ENCODE measurements around the gene PEX6.
"Not testable (repeated sequence)": the region's sequence is repeated elsewhere in the genome, so short reads cannot be mapped to it uniquely, and the experiment has no call there.

PEX6 gene

DNA sequence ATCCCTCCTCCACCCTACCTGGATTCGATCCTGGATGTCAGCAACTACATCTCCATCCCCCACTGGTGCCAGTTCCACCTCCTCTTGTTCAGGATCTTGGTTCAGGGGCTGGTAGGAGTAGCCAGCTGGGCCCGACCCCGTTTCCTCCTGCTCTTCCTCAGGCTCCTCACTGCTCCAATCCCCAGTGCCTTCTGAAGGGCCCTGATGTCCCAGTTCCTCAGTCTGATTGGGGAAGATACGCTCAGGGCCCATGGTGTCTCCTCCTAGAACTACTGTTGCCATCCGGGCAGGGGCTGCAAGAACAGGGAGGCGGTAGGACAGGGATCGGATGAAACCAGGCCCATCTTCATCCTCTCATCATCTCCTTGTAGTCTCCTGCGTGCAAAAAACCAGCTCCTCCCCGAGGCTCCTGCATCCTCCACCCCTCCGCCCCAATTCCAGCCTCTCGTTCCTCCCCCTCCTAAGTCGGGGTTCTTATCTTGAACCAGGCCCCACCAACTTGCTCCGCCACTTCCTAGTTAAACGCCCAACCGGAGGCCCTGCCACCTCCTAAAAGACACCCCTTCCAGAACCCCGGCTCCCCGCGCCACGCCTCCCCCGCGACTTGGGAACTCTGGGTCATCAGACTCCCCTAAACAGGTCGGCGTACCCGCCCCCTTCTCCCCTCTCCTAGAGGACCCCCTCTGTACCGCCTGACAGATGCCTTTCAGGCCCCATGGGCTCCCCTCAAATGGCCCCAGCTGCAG lies 34.3 kb upstream of the PEX6 start:
- Mint-ChIP-seq H3K9me3 (no peaks in the 10 kb centered on the region), H3K4me1 (peaks cover 42% of the 10 kb centered on the region), H3K36me3 (peaks cover 13% of the 10 kb centered on the region), H3K27ac (peak overlapping the region; percentile 93), H3K27me3 (no peaks in the 10 kb centered on the region), H3K4me3 (peak overlapping the region; percentile 99)
- ATAC-seq (ENCODE audit: low read depth): peak; percentile 6
- DNase-seq (ENCODE audit: low spot score in 2 of 2): no peak

DNA sequence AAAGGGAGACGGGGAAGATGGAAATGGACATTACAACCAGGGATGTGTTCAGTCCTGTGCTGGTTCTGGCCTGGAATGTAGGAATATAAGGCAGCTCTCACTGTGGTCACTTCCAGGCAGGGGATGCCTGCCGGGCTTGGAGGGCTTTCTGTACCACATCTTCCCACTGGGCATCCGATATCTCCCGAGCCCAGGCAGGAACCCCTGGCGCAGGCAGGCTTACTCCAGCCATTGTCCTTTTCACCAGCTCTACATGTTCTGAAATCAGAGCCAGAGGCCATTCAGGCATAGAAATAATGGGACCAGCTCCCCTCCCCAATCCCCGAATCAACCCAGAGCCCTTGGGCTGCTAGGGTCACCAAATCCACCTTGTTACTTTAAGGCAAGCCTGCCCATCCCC lies 33.4 kb upstream of the PEX6 start:
- Mint-ChIP-seq H3K4me3 (peak overlapping the region; percentile 28), H3K9me3 (no peaks in the 10 kb centered on the region), H3K4me1 (peaks cover 42% of the 10 kb centered on the region), H3K27ac (peak overlapping the region; percentile 93), H3K36me3 (peaks cover 9% of the 10 kb centered on the region), H3K27me3 (no peaks in the 10 kb centered on the region)
- DNase-seq (ENCODE audit: low spot score in 2 of 2) (no peak), ATAC-seq (ENCODE audit: low read depth) (no peak)

DNA sequence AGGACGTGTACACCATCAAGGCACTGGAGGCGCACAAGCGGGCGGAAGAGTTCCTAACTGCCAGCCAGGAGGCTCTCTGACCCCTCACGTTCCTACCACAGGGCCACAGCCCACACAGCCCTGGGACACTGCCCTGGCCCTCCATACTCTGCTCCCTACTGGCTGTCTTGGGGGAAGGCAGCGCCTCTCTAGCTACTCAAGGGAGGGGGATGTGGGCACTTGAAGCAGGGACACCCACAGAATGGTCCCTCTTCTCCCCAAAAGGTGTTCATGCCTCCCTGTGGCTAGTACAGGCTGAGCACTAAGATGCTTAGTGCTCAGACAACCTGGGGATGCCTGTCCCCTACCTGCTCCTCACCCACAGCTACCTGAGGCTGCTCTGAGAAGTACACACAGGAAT lies 32.2 kb upstream of the PEX6 start:
- H3K4me1 Mint-ChIP-seq: peaks cover 42% of the 10 kb centered on the region
- H3K9me3 Mint-ChIP-seq: no peaks in the 10 kb centered on the region

DNA sequence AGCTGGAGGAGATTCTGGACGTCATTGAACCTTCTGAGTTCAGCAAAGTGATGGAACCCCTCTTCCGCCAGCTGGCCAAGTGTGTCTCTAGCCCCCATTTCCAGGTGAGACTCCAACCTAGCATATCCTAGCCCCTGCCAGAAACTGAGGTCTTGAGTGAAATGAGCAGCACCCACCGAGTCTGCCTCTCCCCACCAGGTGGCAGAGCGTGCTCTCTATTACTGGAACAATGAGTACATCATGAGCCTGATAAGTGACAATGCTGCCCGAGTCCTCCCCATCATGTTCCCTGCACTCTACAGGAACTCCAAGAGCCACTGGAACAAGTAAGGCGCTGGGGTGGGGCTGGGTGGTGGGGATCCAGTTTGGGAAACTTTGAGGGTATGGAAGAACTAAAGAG lies 30.1 kb upstream of the PEX6 start:
- no peak for DNase-seq (ENCODE audit: low spot score in 2 of 2)
- Mint-ChIP-seq H3K27ac (peak overlapping the region; percentile 70), H3K27me3 (no peaks in the 10 kb centered on the region), H3K36me3 (peaks cover 14% of the 10 kb centered on the region), H3K4me1 (peaks cover 33% of the 10 kb centered on the region), H3K9me3 (no peaks in the 10 kb centered on the region), H3K4me3 (no peak overlapping the region)
- ATAC-seq (ENCODE audit: low read depth): no peak

More for the DNA sequence above, 32.2 kb upstream of the PEX6 start:
- Mint-ChIP-seq H3K27me3 (no peaks in the 10 kb centered on the region), H3K27ac (no peak overlapping the region), H3K4me3 (no peak overlapping the region), H3K36me3 (peaks cover 13% of the 10 kb centered on the region)
- ATAC-seq (ENCODE audit: low read depth) (no peak), DNase-seq (ENCODE audit: low spot score in 2 of 2) (no peak)

GRCh38 chr6:43007126-43007525 lies 28.1 kb upstream of the PEX6 start:
- Mint-ChIP-seq H3K36me3 (peaks cover 14% of the 10 kb centered on the region), H3K27ac (no peak overlapping the region), H3K27me3 (no peaks in the 10 kb centered on the region), H3K4me1 (peaks cover 15% of the 10 kb centered on the region), H3K4me3 (no peak overlapping the region), H3K9me3 (no peaks in the 10 kb centered on the region)
- ATAC-seq (ENCODE audit: low read depth) (no peak), DNase-seq (ENCODE audit: low spot score in 2 of 2) (no peak)

- no peak overlapping the region for H3K4me3 Mint-ChIP-seq
- H3K36me3 Mint-ChIP-seq: peaks cover 14% of the 10 kb centered on the region
These were observed 27.3 kb upstream of the PEX6 start for GRCh38 chr6:43006251-43006650.

GRCh38 chr6:43005844-43006243 lies 26.9 kb upstream of the PEX6 start:
- Mint-ChIP-seq H3K9me3 (no peaks in the 10 kb centered on the region), H3K4me1 (peaks cover 12% of the 10 kb centered on the region), H3K27ac (no peak overlapping the region), H3K4me3 (no peak overlapping the region), H3K27me3 (no peaks in the 10 kb centered on the region), H3K36me3 (peaks cover 12% of the 10 kb centered on the region)
- no peak for ATAC-seq (ENCODE audit: low read depth)
- no peak for DNase-seq (ENCODE audit: low spot score in 2 of 2)

More at GRCh38 chr6:43006251-43006650, 27.3 kb upstream of the PEX6 start:
- no peaks in the 10 kb centered on the region for H3K27me3 Mint-ChIP-seq
- no peaks in the 10 kb centered on the region for H3K9me3 Mint-ChIP-seq
- H3K4me1 Mint-ChIP-seq: peaks cover 14% of the 10 kb centered on the region
- DNase-seq (ENCODE audit: low spot score in 2 of 2) (no peak), ATAC-seq (ENCODE audit: low read depth) (no peak)
- H3K27ac Mint-ChIP-seq: no peak overlapping the region

DNA sequence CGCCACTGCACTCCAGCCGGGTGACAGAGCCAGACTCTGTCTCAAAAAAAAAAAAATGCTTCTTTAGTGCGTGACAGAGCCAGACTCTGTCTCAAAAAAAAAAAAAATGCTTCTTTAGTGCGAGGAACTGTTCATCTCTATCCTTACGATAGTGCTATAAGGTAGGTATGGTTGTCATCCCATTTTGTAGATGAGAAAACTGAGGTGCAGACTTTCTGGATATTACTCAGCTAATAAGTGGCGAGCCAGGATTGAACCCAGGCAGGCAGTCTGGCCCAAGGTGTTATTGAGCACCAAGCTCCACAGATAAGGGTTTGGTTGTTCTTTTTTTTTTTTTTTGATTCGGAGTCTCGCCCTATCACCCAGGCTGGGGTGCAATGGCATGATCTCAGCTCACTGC lies 22.9 kb upstream of the PEX6 start:
- Mint-ChIP-seq H3K4me1 (peaks cover 2% of the 10 kb centered on the region), H3K4me3 (no peak overlapping the region), H3K36me3 (peaks cover 6% of the 10 kb centered on the region), H3K27me3 (no peaks in the 10 kb centered on the region), H3K27ac (no peak overlapping the region), H3K9me3 (no peaks in the 10 kb centered on the region)
- ATAC-seq (ENCODE audit: low read depth): no peak
- no peak for DNase-seq (ENCODE audit: low spot score in 2 of 2)

- H3K4me1 Mint-ChIP-seq; H3K27ac Mint-ChIP-seq; H3K36me3 Mint-ChIP-seq; H3K4me3 Mint-ChIP-seq; ATAC-seq (ENCODE audit: low read depth); DNase-seq (ENCODE audit: low spot score in 2 of 2); H3K9me3 Mint-ChIP-seq; H3K27me3 Mint-ChIP-seq: not testable (repeated sequence)
These were observed 19.2 kb upstream of the PEX6 start for GRCh38 chr6:42998205-42998604.

- Mint-ChIP-seq H3K27me3 (no peaks in the 10 kb centered on the region), H3K9me3 (no peaks in the 10 kb centered on the region), H3K36me3 (peaks cover 4% of the 10 kb centered on the region), H3K4me3 (no peak overlapping the region), H3K27ac (no peak overlapping the region), H3K4me1 (peaks cover 3% of the 10 kb centered on the region)
- ATAC-seq (ENCODE audit: low read depth): no peak
- DNase-seq (ENCODE audit: low spot score in 2 of 2): no peak
These were observed 17.5 kb upstream of the PEX6 start for GRCh38 chr6:42996513-42996912.

GRCh38 chr6:42993445-42993844 lies 14.5 kb upstream of the PEX6 start:
- H3K36me3 Mint-ChIP-seq: peaks cover 14% of the 10 kb centered on the region
- H3K4me3 Mint-ChIP-seq: no peak overlapping the region
- H3K27ac Mint-ChIP-seq: no peak overlapping the region
- no peaks in the 10 kb centered on the region for H3K9me3 Mint-ChIP-seq
- no peak for DNase-seq (ENCODE audit: low spot score in 2 of 2)
- peaks cover 6% of the 10 kb centered on the region for H3K4me1 Mint-ChIP-seq
- H3K27me3 Mint-ChIP-seq: no peaks in the 10 kb centered on the region
- ATAC-seq (ENCODE audit: low read depth): no peak

GRCh38 chr6:42989923-42990322 lies 10.9 kb upstream of the PEX6 start:
- no peak for ATAC-seq (ENCODE audit: low read depth)
- Mint-ChIP-seq H3K4me1 (peaks cover 32% of the 10 kb centered on the region), H3K36me3 (peaks cover 14% of the 10 kb centered on the region), H3K27ac (peak overlapping the region; percentile 41), H3K4me3 (no peak overlapping the region), H3K27me3 (no peaks in the 10 kb centered on the region), H3K9me3 (no peaks in the 10 kb centered on the region)
- no peak for DNase-seq (ENCODE audit: low spot score in 2 of 2)

DNA sequence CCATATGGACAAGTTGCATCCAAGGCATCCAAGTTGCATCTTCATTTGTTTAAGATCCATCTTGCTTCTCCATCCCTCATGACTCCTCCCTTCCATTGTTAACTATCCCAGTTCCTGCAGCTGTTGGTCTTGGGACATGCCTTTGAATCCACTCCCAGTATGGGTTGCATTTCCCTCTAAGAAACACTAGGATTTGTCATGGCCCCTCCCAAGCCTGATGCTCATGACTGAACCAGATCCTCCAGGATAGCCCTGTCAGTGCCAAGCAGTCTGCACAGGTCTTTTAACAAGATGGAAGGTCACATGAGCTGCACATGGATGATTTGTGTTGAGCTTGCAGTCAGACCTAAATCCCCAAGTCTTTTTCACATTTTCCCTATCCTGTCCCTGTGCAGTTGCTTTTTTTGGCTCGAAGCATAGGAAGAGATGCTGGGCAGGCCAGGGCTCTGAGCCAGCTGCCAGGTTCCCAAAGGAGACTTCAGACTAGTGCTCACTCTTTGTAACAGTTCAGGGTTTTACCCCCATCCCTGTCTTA lies 9.6 kb upstream of the PEX6 start:
- no peaks in the 10 kb centered on the region for H3K27me3 Mint-ChIP-seq
- no peak overlapping the region for H3K4me3 Mint-ChIP-seq
- H3K9me3 Mint-ChIP-seq: no peaks in the 10 kb centered on the region
- DNase-seq (ENCODE audit: low spot score in 2 of 2) (no peak), ATAC-seq (ENCODE audit: low read depth) (no peak)
- H3K36me3 Mint-ChIP-seq: peaks cover 14% of the 10 kb centered on the region
- H3K27ac Mint-ChIP-seq: no peak overlapping the region
- H3K4me1 Mint-ChIP-seq: peaks cover 37% of the 10 kb centered on the region

DNA sequence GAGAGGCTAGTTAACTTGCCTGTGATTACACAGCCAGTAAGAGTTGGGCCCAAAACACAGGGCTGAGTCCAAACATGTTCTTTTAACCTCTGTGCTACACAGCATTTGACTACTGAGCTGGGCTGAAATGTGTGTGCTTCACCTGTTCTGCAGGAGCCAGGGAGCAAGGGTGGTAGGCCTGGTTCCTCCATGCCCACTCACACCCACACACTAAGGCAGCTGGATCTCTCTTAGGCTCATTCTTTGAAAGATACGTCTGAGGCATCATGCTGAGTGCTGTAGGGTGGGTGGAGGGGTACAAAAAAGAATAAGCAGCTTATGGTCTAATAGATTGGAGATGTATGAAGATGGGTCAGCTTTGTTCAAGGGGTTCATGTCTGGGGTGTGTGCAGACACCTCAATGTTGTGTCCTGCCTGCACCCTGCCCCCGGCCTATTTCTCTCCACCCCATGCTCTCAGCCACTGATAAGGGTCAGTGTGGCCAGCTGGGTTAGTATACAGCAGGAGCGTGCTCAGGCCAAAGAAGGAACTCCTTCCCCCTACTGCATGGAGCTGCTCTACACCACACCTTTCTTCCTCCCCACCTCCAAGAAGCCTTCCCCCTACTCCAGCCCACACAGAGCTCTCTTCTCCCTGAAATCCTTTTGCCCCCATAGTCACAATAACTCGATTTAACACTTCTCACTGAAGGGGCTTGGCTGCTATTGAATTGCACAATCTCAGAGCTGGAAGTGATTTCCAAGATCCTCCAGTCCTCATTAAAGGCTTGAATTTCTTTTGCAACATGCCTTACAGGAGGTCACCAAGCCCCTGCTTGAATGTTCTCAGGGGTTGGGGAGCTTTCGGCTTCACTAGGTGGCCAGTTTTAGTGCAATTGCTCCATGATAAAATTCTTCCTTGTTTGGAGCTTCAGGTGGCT lies 8.8 kb upstream of the PEX6 start:
- H3K4me1 Mint-ChIP-seq: peaks cover 35% of the 10 kb centered on the region

More for the DNA sequence above, 8.8 kb upstream of the PEX6 start:
- no peak for ATAC-seq (ENCODE audit: low read depth)
- DNase-seq (ENCODE audit: low spot score in 2 of 2): no peak
- peaks cover 12% of the 10 kb centered on the region for H3K36me3 Mint-ChIP-seq
- H3K27me3 Mint-ChIP-seq: no peaks in the 10 kb centered on the region
- no peaks in the 10 kb centered on the region for H3K9me3 Mint-ChIP-seq
- H3K27ac Mint-ChIP-seq: no peak overlapping the region
- H3K4me3 Mint-ChIP-seq: no peak overlapping the region

Measured in memory B cell (primary cell).